ENCODE measurements around the gene ARHGAP15. TPM values are rescaled to one million over a fixed set of nuclear protein-coding genes. Genes with fewer than 3 reads are reported as not detected.

Gene ARHGAP15
- total RNA-seq, 1 experiment from 2014 or later = not detected

DNA sequence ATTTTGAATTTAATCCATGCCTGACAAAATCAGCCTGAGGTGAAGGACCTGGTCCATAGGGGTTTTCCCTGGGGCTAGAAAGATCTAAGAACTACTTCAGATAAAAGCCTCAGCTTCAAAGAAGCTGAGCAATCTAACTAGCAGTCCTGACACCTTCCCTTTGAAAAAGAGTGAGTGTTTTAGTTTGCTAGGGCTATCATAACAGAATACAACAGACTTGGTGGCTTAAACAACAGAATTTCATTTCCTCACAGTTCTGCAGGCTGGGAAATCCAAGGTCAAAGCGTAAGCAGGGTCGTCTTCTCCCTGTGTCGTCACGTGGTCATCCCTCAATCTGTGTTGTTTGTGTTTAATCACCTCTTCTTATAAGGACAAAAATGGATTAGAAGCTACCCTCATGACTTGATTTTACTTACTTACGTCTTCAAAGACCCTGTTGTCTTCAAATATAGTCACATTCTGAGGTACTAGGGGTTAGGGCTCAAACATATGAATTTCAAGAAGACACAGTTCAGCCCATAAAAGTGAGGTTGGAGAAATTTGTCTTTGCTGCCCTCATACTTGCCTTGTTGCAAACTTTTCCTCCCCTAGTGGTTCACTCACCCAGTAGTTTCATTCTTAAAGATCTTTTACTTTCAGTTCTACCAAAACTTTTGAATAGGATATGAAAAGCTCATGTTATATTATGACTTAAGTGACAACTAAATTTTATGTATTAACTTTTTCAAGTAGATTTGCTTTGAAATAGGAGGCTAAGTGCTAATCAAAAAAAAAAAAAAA lies 673.8 kb downstream of the ARHGAP15 start:
- Histone ChIP-seq H3K36me3 (ENCODE audit: low read depth) (no peaks in the 10 kb centered on the region), H3K9me3 (ENCODE audit: insufficient read depth, low read depth) (no peaks in the 10 kb centered on the region), H3K79me2 (ENCODE audit: low read depth) (no peaks in the 10 kb centered on the region)

GRCh38 chr2:143803936-143804335 lies 674.7 kb downstream of the ARHGAP15 start:
- H3K36me3 ChIP-seq (ENCODE audit: low read depth) = no peaks in the 10 kb centered on the region
- no peaks in the 10 kb centered on the region for H3K27me3 ChIP-seq (ENCODE audit: insufficient read depth, low read depth)
- no peak overlapping the region for H3K27ac ChIP-seq
- no peaks in the 10 kb centered on the region for H3K4me1 ChIP-seq (replicated peaks; ENCODE audit: insufficient read depth)
- no peaks in the 10 kb centered on the region for H4K20me1 ChIP-seq (ENCODE audit: insufficient read depth)
- no peak for DNase-seq
- no peak overlapping the region for H3K4me3 ChIP-seq
- no TSS peak for BruUV-seq (replicated peaks)
- H2AFZ ChIP-seq = no peak overlapping the region
- no peaks in the 10 kb centered on the region for H3K79me2 ChIP-seq (ENCODE audit: low read depth)
- H3K4me2 ChIP-seq = no peak overlapping the region
- TF ChIP-seq CTCF (conservative IDR thresholded peaks at IDR 0.05) = no peak
- no peak for TF ChIP-seq EZH2 (IDR thresholded peaks at IDR 0.05; ENCODE audit: low read depth)
- H3K9me2 ChIP-seq (ENCODE audit: insufficient read depth) = peaks cover 7% of the 10 kb centered on the region; the same call in 1 of the 2 replicates
- ChIA-PET CTCF (no interaction called here), POLR2A (ENCODE audit: unreplicated experiment) (no interaction called here)
- no peaks in the 10 kb centered on the region for H3F3A ChIP-seq (ENCODE audit: insufficient read depth, low read depth)
- H3K9me3 ChIP-seq (ENCODE audit: insufficient read depth, low read depth) = no peaks in the 10 kb centered on the region
- intact Hi-C loops (cut with micrococcal nuclease; ENCODE audit: unreplicated experiment) = no loop called here

More for the DNA sequence above, 673.8 kb downstream of the ARHGAP15 start:
- intact Hi-C loops (cut with micrococcal nuclease; ENCODE audit: unreplicated experiment) = no loop called here
- Histone ChIP-seq H3K4me2 (no peak overlapping the region), H3K27me3 (ENCODE audit: insufficient read depth, low read depth) (no peaks in the 10 kb centered on the region), H4K20me1 (ENCODE audit: insufficient read depth) (no peaks in the 10 kb centered on the region), H3K9me2 (ENCODE audit: insufficient read depth) (peaks cover 7% of the 10 kb centered on the region; the same call in 1 of the 2 replicates), H2AFZ (no peak overlapping the region), H3K4me1 (replicated peaks; ENCODE audit: insufficient read depth) (no peaks in the 10 kb centered on the region), H3F3A (ENCODE audit: insufficient read depth, low read depth) (no peaks in the 10 kb centered on the region), H3K27ac (no peak overlapping the region), H3K4me3 (no peak overlapping the region)
- no peak for DNase-seq
- ChIA-PET POLR2A (ENCODE audit: unreplicated experiment) (no interaction called here), CTCF (interaction anchor here (0.7 kb wide), 1 partner anchor 23 kb away, joined by 4 read pairs; no protein-coding TSS in a partner anchor)
- no TSS peak for BruUV-seq (replicated peaks)
- TF ChIP-seq CTCF (conservative IDR thresholded peaks at IDR 0.05) = no peak
- TF ChIP-seq EZH2 (IDR thresholded peaks at IDR 0.05; ENCODE audit: low read depth) = no peak

- Histone ChIP-seq H3K4me1 (replicated peaks; ENCODE audit: insufficient read depth) (no peaks in the 10 kb centered on the region), H2AFZ (no peak overlapping the region), H3K9me2 (ENCODE audit: insufficient read depth) (peaks cover 7% of the 10 kb centered on the region; the same call in 1 of the 2 replicates), H3K4me3 (no peak overlapping the region), H3K4me2 (no peak overlapping the region), H3F3A (ENCODE audit: insufficient read depth, low read depth) (no peaks in the 10 kb centered on the region), H3K79me2 (ENCODE audit: low read depth) (no peaks in the 10 kb centered on the region), H3K9me3 (ENCODE audit: insufficient read depth, low read depth) (no peaks in the 10 kb centered on the region), H3K27me3 (ENCODE audit: insufficient read depth, low read depth) (no peaks in the 10 kb centered on the region), H3K27ac (no peak overlapping the region), H3K36me3 (ENCODE audit: low read depth) (no peaks in the 10 kb centered on the region), H4K20me1 (ENCODE audit: insufficient read depth) (no peaks in the 10 kb centered on the region)
- intact Hi-C loops (cut with micrococcal nuclease; ENCODE audit: unreplicated experiment) = no loop called here
- DNase-seq = no peak
- POLR2A ChIA-PET (ENCODE audit: unreplicated experiment) = no interaction called here
- TF ChIP-seq CTCF (conservative IDR thresholded peaks at IDR 0.05) = no peak
- no peak for TF ChIP-seq EZH2 (IDR thresholded peaks at IDR 0.05; ENCODE audit: low read depth)
- no TSS peak for BruUV-seq (replicated peaks)
- CTCF ChIA-PET = no interaction called here
Observed at GRCh38 chr2:143805666-143806065, 676.4 kb downstream of the ARHGAP15 start.
